ENCODE measurements around the gene FAIM2.

The FAIM2 gene

DNA sequence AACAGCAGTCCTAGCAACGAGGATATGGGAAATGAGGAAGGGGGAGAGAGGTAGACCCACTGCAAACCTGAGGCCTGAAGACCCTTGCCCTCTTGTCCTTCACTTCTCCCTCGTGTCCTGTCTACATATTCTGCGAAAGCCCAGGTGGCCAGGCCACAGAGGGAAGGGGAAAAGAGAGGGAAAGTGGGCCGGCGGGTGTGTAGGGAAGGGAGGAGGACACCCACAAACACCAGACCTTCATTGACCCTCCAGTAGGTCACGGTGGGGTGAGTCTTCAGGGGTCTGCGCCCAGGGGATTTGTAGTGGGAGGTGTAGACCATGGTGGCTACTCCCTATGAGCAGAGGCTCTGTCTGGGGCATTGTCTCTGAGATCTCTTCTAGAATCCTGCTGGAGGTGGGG is 3.8 kb downstream of the FAIM2 start:
- in situ Hi-C loops (cut with MboI; ENCODE audit: low sequenced_read_pairs) = no loop called here

DNA sequence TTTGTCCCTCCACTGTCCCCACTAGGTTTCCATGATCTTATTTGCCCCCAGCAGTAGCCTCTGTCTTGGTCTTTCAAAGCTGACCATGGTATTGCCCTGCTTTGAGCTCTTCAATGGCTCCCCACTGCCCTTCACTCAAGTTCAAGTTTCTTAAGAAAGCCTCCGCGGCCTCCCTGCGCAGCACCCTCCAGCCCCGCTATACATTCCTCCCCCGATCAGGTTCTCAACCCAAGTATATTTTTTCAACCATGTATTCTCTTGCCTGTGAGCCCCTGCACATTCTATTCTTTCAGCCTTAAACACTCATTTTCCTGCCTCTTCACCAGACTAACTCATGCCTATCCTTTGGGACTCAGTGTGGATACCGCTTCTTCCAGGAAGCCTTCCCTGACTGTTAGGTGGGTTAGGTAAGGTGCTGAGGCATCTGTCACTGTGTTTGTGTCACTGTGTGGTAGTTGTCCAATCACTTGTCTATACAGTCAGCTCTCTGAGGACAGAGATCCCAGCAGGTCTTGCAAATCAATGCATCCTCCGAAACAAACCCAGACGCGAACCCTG is 4.3 kb downstream of the FAIM2 start:
- in situ Hi-C loops (cut with MboI; ENCODE audit: low sequenced_read_pairs) = no loop called here

DNA sequence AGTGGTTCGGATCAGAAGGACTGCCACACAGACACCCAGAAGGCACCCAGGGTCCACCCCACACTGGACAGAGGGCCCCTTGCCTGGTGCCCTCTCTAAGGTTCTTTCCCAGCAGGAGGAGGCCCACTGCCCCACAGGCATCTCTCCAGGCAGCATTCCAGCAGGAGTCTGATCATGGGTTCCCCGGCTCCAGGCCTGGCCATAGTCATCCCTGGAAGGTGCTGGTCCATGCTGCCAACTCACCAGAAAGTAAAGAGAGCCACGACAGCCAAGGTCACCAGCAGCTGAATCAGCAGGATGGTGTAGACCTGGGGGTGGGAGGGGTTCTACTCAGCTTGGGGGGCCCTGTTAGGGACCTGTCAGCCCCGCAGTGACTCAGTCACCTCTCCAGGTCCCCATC is 6.4 kb downstream of the FAIM2 start:
- in situ Hi-C loops (cut with MboI; ENCODE audit: low sequenced_read_pairs) = no loop called here

DNA sequence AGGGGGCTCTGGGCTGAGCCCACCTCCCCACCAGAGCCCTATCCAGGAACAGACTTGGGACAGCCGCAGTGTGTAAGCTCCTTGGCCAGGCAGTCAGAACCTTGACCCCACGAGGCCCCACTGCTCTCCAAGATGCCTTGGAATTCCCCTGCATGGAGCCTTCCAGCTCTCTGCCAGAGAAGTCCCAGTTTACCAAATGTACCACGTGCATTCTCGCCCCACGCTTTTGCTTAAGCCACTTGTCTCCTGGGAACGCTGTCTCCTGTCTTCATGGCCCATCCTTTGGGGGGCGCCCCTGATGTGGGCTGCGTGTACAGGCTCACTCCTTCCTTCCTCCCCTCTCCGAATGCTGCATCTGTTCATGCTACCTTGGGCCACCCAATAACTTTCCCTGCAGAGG is 7.9 kb downstream of the FAIM2 start:
- in situ Hi-C loops (cut with MboI; ENCODE audit: low sequenced_read_pairs) = no loop called here

DNA sequence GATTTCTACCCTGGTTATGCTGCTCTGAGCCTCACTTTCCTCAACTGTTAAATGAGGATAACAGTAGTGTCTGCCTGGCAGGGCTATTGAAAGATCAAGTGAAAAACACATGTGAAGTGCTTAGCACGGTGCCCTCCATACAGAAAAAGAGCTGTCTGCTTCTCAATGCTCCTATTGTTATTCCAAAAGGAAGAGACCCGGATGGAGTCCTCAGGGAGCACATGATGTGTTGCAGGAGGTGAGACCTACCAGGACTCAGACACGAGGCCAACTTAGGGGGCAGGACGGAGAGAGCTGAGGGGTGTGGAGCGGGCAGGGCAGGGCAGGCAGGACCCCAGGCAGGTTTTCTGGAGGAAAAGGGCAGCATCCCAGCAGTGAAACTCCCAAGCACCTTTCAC is 8.9 kb downstream of the FAIM2 start:
- in situ Hi-C loops (cut with MboI; ENCODE audit: low sequenced_read_pairs) = no loop called here

DNA sequence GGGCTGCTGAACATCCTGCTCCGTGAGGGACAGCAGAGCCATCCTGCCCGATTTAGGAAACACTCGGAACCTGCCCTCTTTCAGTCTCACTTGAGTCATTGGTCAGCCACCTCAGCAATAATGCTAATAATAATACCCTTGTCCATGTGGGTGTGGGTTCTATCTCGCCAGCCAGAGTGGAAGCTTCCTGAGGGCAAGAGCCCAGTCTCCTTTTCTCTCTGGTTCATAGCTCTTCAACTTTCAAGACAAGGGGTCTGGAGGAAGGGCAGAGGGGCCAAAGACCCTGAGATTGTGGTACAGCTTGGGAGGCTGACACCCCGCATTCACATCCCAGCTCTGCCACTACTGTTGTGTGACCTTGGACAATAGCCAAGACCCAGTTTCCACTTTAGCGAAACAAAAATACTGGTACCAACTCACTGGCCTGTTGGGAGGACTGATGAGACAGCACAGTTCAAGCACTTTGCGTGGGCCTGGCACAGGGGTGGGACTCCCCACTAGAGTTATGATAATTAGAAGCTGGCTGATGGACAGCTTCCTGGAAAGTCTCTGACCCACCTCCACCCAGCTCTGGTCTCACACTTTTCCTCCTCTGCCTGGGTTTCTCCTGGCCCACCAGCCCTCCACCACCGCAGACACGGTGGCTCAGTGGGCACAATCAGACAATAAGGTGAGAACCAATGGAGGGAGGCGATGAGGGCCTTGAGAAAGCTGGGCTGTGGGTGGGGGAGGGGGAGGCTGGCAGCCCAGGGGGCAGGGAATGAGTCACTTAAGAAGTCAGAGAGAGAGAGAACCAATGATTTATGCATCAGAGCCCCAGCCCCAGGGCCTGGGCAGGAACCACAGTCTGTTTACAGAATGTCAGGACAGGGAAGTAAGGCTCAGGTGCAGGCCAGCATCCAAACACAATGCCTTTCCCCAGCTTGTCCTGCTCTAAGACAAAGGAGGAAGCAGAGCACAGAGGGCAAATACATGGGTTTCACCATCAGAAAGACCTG is 9.6 kb downstream of the FAIM2 start:
- in situ Hi-C loops (cut with MboI; ENCODE audit: low sequenced_read_pairs) = no loop called here

DNA sequence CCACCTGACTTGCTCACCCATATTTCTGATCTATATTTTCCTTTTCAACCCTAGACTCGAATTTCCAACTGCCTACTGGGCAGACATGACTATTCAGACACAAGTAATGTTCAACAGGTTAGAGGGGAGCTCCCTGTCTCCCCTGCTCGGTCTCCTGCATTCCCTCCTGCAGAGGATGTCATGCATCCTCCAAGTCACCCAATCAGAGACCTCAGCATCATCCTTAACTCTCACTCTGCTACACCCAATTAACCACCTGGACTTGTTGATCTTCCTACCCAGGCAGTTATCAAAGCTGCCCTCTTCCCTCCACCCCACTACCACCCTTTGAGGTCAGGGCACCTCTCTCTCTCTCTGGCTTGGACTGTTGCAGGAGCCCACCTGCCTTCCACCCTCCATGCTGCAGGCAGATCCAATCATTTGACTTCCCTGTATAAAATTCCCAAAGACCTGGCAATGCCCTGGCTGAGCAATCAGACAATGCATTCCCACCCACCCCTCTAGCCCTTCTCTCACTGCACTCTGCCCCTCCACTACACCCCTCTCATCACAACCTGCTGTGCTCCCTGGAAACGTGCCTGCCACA is 10.9 kb downstream of the FAIM2 start:
- in situ Hi-C loops (cut with MboI; ENCODE audit: low sequenced_read_pairs) = no loop called here

DNA sequence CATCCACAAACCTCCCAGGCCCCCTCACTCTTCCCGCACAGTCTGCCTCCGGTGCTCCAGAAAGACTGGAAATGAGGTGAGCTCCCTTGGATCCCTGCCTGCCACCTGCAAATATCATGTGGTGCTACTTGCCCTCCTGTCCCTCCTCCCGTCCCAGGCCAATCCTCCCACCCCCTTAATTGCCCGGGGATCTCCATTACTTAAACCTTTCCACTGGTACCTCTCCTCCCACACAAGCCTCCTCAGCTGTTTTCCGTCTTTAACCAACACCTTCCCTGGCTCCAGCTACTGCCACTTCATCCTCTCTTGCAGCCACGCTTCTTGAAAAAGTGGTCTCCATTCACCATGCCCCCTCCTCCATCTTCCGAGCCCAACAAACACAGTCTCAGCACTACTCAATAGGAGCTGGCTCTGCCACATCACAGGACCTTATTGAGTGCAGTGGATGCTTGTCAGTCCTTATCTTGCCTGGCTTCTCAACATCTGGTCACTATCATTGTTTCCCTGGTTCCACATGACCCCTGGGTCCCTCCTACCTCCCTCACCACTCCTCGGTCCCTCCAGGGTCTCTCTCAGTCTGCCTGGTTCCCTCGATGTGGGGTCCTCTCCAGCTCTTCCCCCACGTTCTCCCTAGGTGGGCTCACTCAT is 11.5 kb downstream of the FAIM2 start:
- in situ Hi-C loops (cut with MboI; ENCODE audit: low sequenced_read_pairs) = no loop called here

DNA sequence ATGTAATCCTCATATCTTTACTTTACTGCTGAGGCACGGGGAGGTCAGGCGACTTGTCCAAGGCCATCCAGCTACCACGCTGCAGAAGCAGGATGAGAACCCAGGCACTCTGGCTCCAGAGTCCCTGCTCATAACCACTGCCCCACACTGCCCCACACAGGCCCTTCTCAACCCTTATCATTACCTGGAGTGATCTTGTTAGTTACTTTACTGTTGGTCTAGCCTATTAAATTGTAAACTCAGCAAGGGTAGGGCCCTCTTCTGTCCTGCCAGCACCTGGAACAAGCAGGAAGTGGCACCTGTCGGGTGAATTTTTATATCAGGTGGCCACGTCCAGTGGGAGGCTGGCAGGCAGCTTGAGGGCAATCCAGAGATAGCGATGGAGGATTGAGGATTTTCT is 12.2 kb downstream of the FAIM2 start:
- in situ Hi-C loops (cut with MboI; ENCODE audit: low sequenced_read_pairs) = no loop called here

DNA sequence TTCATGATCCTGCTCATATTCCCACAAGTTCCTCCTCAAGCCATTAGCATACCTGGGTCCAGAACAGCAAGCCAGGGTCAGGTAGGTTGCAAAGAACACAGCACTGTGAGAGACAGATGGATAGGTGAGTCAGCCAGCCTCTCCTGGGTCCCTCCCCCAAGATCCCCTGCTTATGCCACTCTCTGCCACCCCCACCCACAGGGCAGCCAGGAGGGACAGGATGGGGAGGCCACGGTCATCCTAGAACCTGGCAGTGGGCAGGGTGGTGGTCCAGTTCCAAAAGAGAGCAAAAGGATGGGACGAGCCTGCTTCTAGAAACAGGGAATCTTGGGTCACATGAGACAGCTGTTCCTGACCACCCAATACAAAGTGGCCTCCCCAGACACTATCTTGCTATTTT is 12.7 kb downstream of the FAIM2 start:
- in situ Hi-C loops (cut with MboI; ENCODE audit: low sequenced_read_pairs) = no loop called here

DNA sequence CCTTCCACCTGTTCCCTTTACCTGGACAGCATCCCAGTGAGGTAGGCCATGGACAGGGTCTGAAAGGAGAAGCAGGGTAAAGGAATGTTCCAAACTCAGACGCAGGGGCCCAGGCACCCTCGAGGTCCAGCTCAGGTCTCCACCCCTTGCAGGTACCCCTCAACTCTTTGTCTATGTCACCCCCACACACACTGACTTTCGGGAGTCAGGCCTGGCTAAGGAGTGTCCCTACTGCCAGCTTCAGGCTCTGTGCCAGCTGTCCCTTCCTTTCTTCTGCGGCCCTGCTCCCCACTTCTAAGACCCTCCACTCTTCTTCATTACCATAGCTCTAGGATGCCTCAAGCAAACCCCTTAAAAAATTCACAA is 13.6 kb downstream of the FAIM2 start:
- in situ Hi-C loops (cut with MboI; ENCODE audit: low sequenced_read_pairs) = no loop called here

DNA sequence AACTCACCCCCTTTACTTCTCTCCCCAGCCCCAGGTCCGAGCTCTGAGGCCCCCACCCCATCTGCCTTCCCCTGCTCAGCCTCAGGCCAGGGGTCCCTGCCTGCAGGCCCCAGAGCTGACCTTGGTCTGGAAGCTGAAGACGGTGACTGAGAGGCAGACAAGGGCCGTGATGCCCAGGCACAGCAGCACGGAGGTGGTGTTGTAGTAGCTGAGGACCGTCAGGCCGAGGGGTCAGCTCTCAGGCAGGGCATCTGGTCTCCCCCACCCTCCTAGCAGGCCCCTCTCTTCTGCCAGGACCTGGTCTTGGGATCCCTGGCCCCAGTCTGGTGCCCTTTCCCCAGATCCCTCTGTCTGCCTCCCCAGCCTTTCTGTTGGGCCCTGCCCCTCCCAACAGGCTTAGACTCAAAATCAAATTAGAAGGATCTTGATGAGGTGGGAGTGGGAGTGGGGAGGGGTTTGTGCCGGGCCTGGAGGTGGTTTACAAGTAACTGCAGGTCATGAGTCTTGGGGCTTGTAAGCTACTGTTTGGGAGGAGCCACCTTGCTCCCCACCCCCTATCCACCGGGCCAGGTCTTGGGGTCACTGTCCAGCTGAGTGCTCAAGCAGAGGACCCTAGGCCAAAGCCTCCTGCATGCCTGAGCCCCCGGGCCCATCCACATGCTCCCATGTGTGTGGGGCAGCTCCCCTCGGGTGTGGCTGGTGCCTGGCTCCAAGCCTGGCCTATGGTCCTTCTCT is 14.2 kb downstream of the FAIM2 start:
- in situ Hi-C loops (cut with MboI; ENCODE audit: low sequenced_read_pairs) = no loop called here

DNA sequence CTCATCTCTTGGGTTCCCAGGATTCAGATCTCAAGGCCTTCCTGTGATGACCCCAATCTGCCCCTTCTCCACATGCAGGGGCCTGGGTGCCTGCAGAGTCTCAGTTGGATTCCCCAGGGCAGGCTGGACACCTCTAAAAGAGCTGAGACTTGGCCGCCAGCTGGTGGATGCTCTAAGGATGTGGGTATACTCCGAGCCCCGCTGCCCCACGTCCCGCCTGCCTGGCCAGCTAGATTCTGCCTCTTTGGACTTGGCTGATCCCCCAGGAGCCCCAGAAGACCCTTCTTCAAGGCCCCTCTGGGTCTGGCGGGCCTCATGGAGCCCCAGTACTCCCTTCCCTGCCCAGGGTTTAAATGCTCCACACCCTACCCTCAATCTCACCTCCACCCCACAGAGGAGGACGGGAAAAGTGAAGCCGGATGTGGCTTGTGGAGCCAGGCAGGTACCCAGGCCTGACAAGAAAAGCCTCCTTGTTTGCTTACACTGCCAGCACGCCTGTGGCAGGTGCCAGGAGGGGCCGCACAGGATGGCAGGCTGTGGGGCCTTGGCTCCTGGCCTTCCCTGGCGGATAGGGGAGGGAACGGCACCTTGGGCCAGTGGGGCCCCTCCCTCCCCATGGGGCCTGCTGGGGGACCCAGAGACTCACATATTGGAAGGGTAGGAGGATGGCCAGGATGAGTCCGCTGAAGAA is 15.1 kb downstream of the FAIM2 start:
- in situ Hi-C loops (cut with MboI; ENCODE audit: low sequenced_read_pairs) = no loop called here

DNA sequence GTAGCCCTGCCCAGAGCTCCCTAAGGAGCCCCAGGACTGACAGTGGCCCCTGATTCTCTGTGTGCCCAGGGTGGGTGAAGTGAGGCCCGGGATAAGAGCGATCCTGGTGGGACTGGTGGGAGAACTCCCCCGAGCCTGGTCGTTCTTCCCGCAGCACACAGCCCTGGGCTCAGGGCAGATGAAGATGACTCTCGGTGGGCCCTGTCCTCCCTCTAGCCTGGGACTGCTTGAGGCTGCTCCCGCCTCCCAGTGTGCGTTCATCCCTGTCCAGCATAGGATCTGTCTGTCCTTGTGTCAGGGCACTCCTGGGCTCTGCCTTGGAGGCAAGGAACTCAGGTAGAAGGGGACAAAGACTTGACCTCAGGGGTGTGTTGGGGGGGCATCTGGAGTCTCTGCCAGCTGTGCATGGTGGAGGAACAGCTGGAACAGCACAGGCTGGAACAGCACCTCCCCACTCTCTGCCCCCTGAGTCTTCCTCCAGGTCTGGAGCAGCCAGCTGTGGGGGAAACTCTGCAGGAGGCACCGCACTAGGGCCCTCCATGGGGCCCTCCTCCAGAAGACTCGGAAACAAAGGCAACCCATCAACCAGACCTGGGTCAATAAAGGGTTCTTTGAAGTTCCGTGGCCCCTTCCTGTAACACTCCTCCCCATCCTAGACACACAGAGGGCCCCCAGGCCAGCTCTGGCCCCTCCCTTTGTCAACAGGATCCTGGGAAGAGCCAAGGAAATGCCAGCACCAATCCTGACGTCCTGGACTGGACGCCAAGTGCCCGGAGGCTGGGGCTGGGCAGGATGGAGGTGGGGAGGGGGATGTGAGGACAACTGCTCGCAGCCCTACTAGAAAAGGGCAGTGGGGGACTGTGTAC is 15.9 kb downstream of the FAIM2 start:
- in situ Hi-C loops (cut with MboI; ENCODE audit: low sequenced_read_pairs) = no loop called here

DNA sequence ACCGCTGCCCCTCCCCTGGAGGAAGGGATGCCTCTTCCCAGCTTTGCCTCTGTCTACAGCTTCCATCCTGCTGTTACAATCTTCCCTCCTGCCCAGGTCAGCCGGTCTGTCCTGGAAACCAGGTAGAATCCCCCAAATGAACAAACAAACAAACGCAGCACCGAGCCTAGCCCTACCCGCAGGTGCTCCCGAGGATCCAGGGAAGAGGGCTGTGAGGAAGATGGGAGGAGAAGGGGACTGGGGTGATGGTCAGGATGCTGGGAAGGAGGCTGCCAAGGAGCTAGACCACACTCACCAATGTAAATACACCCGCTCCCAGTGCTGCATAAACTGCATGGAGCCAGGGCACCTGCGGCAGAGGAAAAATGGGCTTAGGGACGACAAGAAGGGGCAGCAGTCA is 16.6 kb downstream of the FAIM2 start:
- in situ Hi-C loops (cut with MboI; ENCODE audit: low sequenced_read_pairs) = no loop called here

DNA sequence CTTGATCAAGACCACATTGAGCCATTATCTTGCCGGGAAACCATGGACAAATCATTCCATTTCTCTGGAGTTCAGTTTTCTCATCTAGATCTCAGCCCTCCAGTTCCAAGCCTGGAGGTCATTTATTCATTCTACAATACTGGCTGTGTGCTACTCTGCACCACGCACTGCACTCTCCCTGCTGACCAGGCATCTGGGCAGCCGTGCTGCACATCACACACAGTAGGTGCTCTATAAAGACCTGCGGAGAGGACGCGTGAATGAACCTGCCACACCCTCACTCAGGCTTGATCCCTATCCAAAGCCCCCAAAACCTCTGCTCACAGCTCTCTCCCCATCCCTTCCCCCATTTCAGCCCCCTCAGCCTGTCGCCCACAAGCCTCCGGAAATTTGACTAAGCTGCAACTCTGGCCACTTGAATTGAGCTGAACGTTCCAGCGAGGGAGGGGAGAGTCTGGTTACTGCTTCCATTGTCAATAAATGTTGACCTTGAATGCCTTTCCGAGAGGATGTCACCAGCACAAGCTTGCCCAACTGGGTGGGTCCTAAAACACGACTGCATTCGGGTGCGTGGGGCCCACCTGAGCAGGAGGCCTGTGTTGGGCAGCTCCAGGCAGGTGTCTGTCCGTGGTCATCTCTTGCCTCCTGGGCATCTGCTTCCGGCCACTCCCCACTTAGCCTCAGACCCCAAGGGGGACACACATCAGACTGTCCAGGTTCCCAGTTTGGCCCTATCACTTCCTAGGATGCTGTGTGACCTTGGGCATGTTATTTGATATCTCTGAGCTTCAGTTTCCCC is 17.8 kb downstream of the FAIM2 start:
- in situ Hi-C loops (cut with MboI; ENCODE audit: low sequenced_read_pairs) = no loop called here

DNA sequence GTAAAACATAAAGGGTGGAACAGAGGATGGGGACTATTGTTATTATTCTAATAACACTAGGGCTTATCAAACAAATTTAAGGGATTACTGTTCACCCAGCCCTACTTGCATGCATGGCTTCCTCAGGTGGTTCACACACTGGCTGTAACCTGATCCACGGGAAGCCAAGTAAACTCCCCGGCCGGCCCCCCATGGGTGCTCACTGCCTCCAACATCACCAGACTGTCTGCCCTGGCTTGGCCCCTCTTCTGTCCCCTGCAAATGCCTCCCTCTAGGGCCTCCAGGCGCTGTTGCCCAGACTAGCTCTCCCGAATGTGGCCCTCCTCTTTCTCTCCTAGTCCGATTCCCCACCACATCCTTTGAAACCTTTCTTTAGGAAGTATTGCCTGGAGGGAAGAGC is 18.6 kb downstream of the FAIM2 start:
- in situ Hi-C loops (cut with MboI; ENCODE audit: low sequenced_read_pairs) = no loop called here

DNA sequence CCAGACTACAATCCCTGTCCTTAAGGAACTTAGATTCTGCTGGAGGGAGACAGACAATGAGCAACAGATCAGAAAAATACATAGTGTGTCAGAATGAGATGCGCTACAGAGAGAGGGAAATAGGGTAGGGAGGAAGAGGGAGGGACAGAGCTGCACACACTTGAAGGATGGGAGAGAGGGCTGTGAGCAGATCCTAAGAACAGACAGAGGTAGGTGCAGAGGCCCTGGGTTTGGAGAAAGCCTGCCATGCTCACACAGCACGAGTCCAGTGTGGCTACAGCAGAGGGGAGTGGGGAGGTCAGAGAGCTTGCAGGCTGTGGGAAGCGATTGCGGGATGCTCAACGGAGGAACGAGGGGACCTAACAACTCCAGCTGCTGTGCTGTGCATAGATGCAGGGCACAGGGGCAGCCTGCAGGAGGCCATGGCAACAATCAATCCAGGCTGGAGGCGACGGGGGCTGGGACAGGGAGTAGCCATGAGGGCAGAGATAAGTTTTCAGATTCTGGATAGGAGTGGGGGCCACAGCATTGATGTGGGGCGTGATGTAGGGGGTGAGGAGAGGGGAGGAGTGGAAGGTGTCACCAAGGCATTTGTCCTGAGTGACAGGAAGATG is 20.7 kb downstream of the FAIM2 start:
- in situ Hi-C loops (cut with MboI; ENCODE audit: low sequenced_read_pairs) = no loop called here

Measured in HL-60/S4 treated with retinoic acid at 250 ng/mL for 4 days and 3 days (cell line).